HepG2 (cell line): ENCODE data around the gene PUDP. TPM values are rescaled to one million over a fixed set of nuclear protein-coding genes. Genes with fewer than 3 reads are reported as not detected.

ENCODE experiments used
- BORCS8-MEF2B ChIP-seq: sonication (generic); formaldehyde crosslinking; IDR thresholded peaks from 2 replicates; pipeline ENCODE4 v1.8.0; 2022; ENCODE audit warnings: mild to moderate bottlenecking, missing genetic modification reagents
- FOXA3 ChIP-seq: IDR thresholded peaks from 2 replicates; pipeline ENCODE4 v1.6.1; 2016; ENCODE audit warnings: missing genetic modification reagents, missing compliant biosample characterization
- SKI ChIP-seq: fragments of 450-650 bp; IDR thresholded peaks from one replicate; pipeline ENCODE4 v1.6.1; 2018; ENCODE audit warnings: mild to moderate bottlenecking; ENCODE audit not compliant: partially characterized antibody
- SOX13 ChIP-seq, 3 experiments: fragments of 450-650 bp in 1 of 3; sonication (generic) in 1 of 3; formaldehyde crosslinking in 1 of 3; IDR thresholded peaks in 2 of 3; conservative IDR thresholded peaks in 1 of 3; 2 replicates each; pipeline versions ENCODE4 v1.5.0 to v1.6.1; 2016 to 2020; ENCODE audit warnings: antibody characterized with exemption in 1 of 3, mild to moderate bottlenecking in 1 of 3, missing compliant biosample characterization in 1 of 3, missing genetic modification reagents in 1 of 3, moderate library complexity in 1 of 3
- SOX5 ChIP-seq: IDR thresholded peaks from 2 replicates; pipeline ENCODE4 v1.6.1; 2016; ENCODE audit warnings: borderline replicate concordance
- TARDBP ChIP-seq: sonication (generic); formaldehyde crosslinking; IDR thresholded peaks from 2 replicates; pipeline ENCODE4 v1.8.0; 2022; ENCODE audit warnings: mild to moderate bottlenecking, missing genetic modification reagents
- YEATS2 ChIP-seq: sonication (generic); formaldehyde crosslinking; IDR thresholded peaks from 2 replicates; pipeline ENCODE4 v1.4.0; 2020; ENCODE audit warnings: missing genetic modification reagents, borderline replicate concordance
- ZFP41 ChIP-seq: sonication (generic); formaldehyde crosslinking; IDR thresholded peaks from 2 replicates; pipeline ENCODE4 v1.4.0; 2020; ENCODE audit warnings: mild to moderate bottlenecking, missing genetic modification reagents, borderline replicate concordance
- ZNF33A ChIP-seq: sonication (generic); formaldehyde crosslinking; IDR thresholded peaks from 2 replicates; pipeline ENCODE4 v1.5.1; 2020; ENCODE audit warnings: missing genetic modification reagents, mild to moderate bottlenecking, moderate library complexity, borderline replicate concordance
- ZNF468 ChIP-seq: sonication (generic); formaldehyde crosslinking; IDR thresholded peaks from 2 replicates; pipeline ENCODE4 v1.8.0; 2022; ENCODE audit warnings: mild to moderate bottlenecking, moderate library complexity, missing genetic modification reagents
- ZNF709 ChIP-seq: sonication (generic); formaldehyde crosslinking; IDR thresholded peaks from 2 replicates; pipeline ENCODE4 v1.5.0; 2020; ENCODE audit warnings: mild to moderate bottlenecking, missing genetic modification reagents
- polyA plus RNA-seq, 8 experiments: library from polyadenylated mRNA; depleted of rRNA in 3 of 8; stranded (reverse) in 7 of 8; unstranded in 1 of 8; fragments of >200 nt; fragmentation: Illumina TruSeq in 4 of 8; extraction: Trizol in 4 of 8; gene quantifications; 2 replicates each; pipeline versions ENCODE4 v1.2.1 to v1.2.3, GENCODE V29; 2011 to 2016; ENCODE audit warnings: low read depth in 4 of 8, missing spikeins in 1 of 8, mixed read lengths in 1 of 8; ENCODE audit not compliant: insufficient read depth in 1 of 8
- total RNA-seq, 5 experiments: library from RNA; depleted of rRNA; stranded (reverse); fragments of >200 nt; fragmentation: Illumina TruSeq; extraction: Trizol; gene quantifications; 2 replicates each; pipeline ENCODE4 v1.2.3, GENCODE V29; 2016; ENCODE audit warnings: low read depth in 1 of 5
- TF ChIP-seq, protein P1 (sequence below): sonication (generic); formaldehyde crosslinking; IDR thresholded peaks from 2 replicates; pipeline ENCODE4 v1.4.0; 2020; ENCODE audit warnings: low read depth, mild to moderate bottlenecking, missing genetic modification reagents
- TF ChIP-seq, protein P2 (sequence below): sonication (generic); formaldehyde crosslinking; IDR thresholded peaks from 2 replicates; pipeline ENCODE4 v1.5.1; 2020; ENCODE audit warnings: missing genetic modification reagents, mild to moderate bottlenecking, borderline replicate concordance

Gene PUDP
- total and polyA plus RNA-seq, 2 of the 13 experiments (the other 11 are each of a cell fraction or from before 2014, with no cell fraction given): 7.5 to 23.5 TPM

- TF ChIP-seq ZNF33A (CRISPR knock-in tag) (no peak), SOX5 (CRISPR knock-in tag) (peak; percentile 37; the same call in 1 of the 2 replicates), TARDBP (CRISPR knock-in tag) (no peak), BORCS8-MEF2B (CRISPR knock-in tag) (no peak), ZNF468 (CRISPR knock-in tag) (no peak), ZFP41 (CRISPR knock-in tag) (no peak), YEATS2 (CRISPR knock-in tag) (no peak), SOX13 (IDR thresholded peaks at IDR 0.05) (no peak), SOX13 (CRISPR knock-in tag; conservative IDR thresholded peaks at IDR 0.05 in 1 of 2, IDR thresholded peaks at IDR 0.05 in 1 of 2) (peak in 1 of 2 experiments; percentile 47; a peak in 1 of 4 replicates), FOXA3 (CRISPR knock-in tag) (no peak), SKI (peak; percentile 7), ZNF709 (CRISPR knock-in tag) (no peak)
- TF ChIP-seq, protein P1, sequence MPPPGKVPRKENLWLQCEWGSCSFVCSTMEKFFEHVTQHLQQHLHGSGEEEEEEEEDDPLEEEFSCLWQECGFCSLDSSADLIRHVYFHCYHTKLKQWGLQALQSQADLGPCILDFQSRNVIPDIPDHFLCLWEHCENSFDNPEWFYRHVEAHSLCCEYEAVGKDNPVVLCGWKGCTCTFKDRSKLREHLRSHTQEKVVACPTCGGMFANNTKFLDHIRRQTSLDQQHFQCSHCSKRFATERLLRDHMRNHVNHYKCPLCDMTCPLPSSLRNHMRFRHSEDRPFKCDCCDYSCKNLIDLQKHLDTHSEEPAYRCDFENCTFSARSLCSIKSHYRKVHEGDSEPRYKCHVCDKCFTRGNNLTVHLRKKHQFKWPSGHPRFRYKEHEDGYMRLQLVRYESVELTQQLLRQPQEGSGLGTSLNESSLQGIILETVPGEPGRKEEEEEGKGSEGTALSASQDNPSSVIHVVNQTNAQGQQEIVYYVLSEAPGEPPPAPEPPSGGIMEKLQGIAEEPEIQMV (CRISPR knock-in tag): no peak
- TF ChIP-seq, protein P2, sequence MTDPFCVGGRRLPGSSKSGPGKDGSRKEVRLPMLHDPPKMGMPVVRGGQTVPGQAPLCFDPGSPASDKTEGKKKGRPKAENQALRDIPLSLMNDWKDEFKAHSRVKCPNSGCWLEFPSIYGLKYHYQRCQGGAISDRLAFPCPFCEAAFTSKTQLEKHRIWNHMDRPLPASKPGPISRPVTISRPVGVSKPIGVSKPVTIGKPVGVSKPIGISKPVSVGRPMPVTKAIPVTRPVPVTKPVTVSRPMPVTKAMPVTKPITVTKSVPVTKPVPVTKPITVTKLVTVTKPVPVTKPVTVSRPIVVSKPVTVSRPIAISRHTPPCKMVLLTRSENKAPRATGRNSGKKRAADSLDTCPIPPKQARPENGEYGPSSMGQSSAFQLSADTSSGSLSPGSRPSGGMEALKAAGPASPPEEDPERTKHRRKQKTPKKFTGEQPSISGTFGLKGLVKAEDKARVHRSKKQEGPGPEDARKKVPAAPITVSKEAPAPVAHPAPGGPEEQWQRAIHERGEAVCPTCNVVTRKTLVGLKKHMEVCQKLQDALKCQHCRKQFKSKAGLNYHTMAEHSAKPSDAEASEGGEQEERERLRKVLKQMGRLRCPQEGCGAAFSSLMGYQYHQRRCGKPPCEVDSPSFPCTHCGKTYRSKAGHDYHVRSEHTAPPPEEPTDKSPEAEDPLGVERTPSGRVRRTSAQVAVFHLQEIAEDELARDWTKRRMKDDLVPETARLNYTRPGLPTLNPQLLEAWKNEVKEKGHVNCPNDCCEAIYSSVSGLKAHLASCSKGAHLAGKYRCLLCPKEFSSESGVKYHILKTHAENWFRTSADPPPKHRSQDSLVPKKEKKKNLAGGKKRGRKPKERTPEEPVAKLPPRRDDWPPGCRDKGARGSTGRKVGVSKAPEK: no peak
These were observed 57.3 kb downstream of the PUDP start (continued) for GRCh38 chrX:7090641-7091040.
